ENCODE results near the gene RAB11FIP3.

GRCh38 chr16:500709-501108 is 75.3 kb downstream of the RAB11FIP3 start:
- TF ChIP-seq CTCF (conservative IDR thresholded peaks at IDR 0.05) (no peak), EZH2 (IDR thresholded peaks at IDR 0.05; ENCODE audit: low read depth) (no peak)

Measured in PC-9 (cell line).